ES-I3 (cell line): ENCODE results near the gene AFF3.
"Not testable (repeated sequence)": the region's sequence is repeated elsewhere in the genome, so short reads cannot be mapped to it uniquely, and the experiment has no call there.

Source experiments
- H3K36me3 ChIP-seq: 2 replicates; pipeline ENCODE4 v1.6.1; 2013; ENCODE audit warnings: mild to moderate bottlenecking, low read length, control low read depth, moderate library complexity; ENCODE audit not compliant: insufficient read depth
- H3K4me1 ChIP-seq: 2 replicates; pipeline ENCODE4 v1.6.1; 2013; ENCODE audit warnings: mild to moderate bottlenecking, control low read depth, low read length; ENCODE audit not compliant: insufficient read depth
- H3K9ac ChIP-seq: 2 replicates; pipeline ENCODE4 v1.6.1; 2013; ENCODE audit warnings: low read depth, mild to moderate bottlenecking, low read length, moderate library complexity
- H3K9me3 ChIP-seq: 2 replicates; pipeline ENCODE4 v1.6.1; 2013; ENCODE audit warnings: mild to moderate bottlenecking, low read length, moderate library complexity; ENCODE audit not compliant: control insufficient read depth, insufficient read depth

AFF3 gene

GRCh38 chr2:99776206-99776905 is 366.0 kb downstream of the AFF3 start:
- H3K36me3 ChIP-seq, result no peaks in the 10 kb centered on the region
- no peak overlapping the region for H3K9ac ChIP-seq
- 0 out of 2 replicates have a peak, but pooled peaks cover 11% of the 10 kb centered on the region for H3K4me1 ChIP-seq
- H3K9me3 ChIP-seq, result peaks cover 3% of the 10 kb centered on the region

- Histone ChIP-seq H3K9ac (no peak overlapping the region), H3K4me1 (0 out of 2 replicates have a peak, but pooled peaks cover 11% of the 10 kb centered on the region), H3K9me3 (peaks cover 3% of the 10 kb centered on the region), H3K36me3 (no peaks in the 10 kb centered on the region)
Observed at GRCh38 chr2:99775585-99775984, 366.8 kb downstream of the AFF3 start.

GRCh38 chr2:99773642-99774041 is 368.7 kb downstream of the AFF3 start:
- H3K9ac ChIP-seq, H3K9me3 ChIP-seq, H3K36me3 ChIP-seq: not testable (repeated sequence)
- 0 out of 2 replicates have a peak, but pooled peaks cover 11% of the 10 kb centered on the region for H3K4me1 ChIP-seq

- Histone ChIP-seq H3K36me3 (no peaks in the 10 kb centered on the region), H3K9ac (no peak overlapping the region), H3K4me1 (0 out of 2 replicates have a peak, but pooled peaks cover 11% of the 10 kb centered on the region), H3K9me3 (no peaks in the 10 kb centered on the region)
Observed at GRCh38 chr2:99772591-99773331, 369.6 kb downstream of the AFF3 start.

- Histone ChIP-seq H3K9ac (no peak overlapping the region), H3K4me1 (0 out of 2 replicates have a peak, but pooled peaks cover 11% of the 10 kb centered on the region), H3K36me3 (no peaks in the 10 kb centered on the region)
Observed at GRCh38 chr2:99771681-99772333, 370.6 kb downstream of the AFF3 start.

GRCh38 chr2:99770876-99771275 is 371.5 kb downstream of the AFF3 start:
- H3K9me3 ChIP-seq, result no peaks in the 10 kb centered on the region
- H3K9ac ChIP-seq, result no peak overlapping the region
- no peaks in the 10 kb centered on the region for H3K36me3 ChIP-seq
- H3K4me1 ChIP-seq, result peaks cover 7% of the 10 kb centered on the region

More at GRCh38 chr2:99771681-99772333, 370.6 kb downstream of the AFF3 start:
- no peaks in the 10 kb centered on the region for H3K9me3 ChIP-seq

GRCh38 chr2:99765731-99766318 is 376.6 kb downstream of the AFF3 start:
- no peaks in the 10 kb centered on the region for H3K36me3 ChIP-seq
- no peak overlapping the region for H3K9ac ChIP-seq
- H3K4me1 ChIP-seq, result peaks cover 7% of the 10 kb centered on the region
- H3K9me3 ChIP-seq, result no peaks in the 10 kb centered on the region

- peaks cover 7% of the 10 kb centered on the region for H3K4me1 ChIP-seq
- no peaks in the 10 kb centered on the region for H3K9me3 ChIP-seq
- H3K9ac ChIP-seq, result no peak overlapping the region
- H3K36me3 ChIP-seq, result no peaks in the 10 kb centered on the region
Observed at GRCh38 chr2:99763764-99764163, 378.6 kb downstream of the AFF3 start.

GRCh38 chr2:99762714-99763113 is 379.7 kb downstream of the AFF3 start:
- H3K36me3 ChIP-seq, result no peaks in the 10 kb centered on the region
- H3K9me3 ChIP-seq, result no peaks in the 10 kb centered on the region
- no peak overlapping the region for H3K9ac ChIP-seq
- peaks cover 7% of the 10 kb centered on the region for H3K4me1 ChIP-seq

- no peaks in the 10 kb centered on the region for H3K4me1 ChIP-seq
- no peaks in the 10 kb centered on the region for H3K9me3 ChIP-seq
- no peak overlapping the region for H3K9ac ChIP-seq
- no peaks in the 10 kb centered on the region for H3K36me3 ChIP-seq
Observed at GRCh38 chr2:99757611-99758114, 384.7 kb downstream of the AFF3 start.

- Histone ChIP-seq H3K4me1 (no peaks in the 10 kb centered on the region), H3K9ac (no peak overlapping the region), H3K9me3 (no peaks in the 10 kb centered on the region), H3K36me3 (no peaks in the 10 kb centered on the region)
Observed at GRCh38 chr2:99756059-99756458, 386.3 kb downstream of the AFF3 start.

GRCh38 chr2:99754210-99754609 is 388.2 kb downstream of the AFF3 start:
- H3K36me3 ChIP-seq, result no peaks in the 10 kb centered on the region
- no peaks in the 10 kb centered on the region for H3K9me3 ChIP-seq
- no peaks in the 10 kb centered on the region for H3K4me1 ChIP-seq
- H3K9ac ChIP-seq, result no peak overlapping the region

GRCh38 chr2:99753505-99753904 is 388.9 kb downstream of the AFF3 start:
- Histone ChIP-seq H3K9me3 (no peaks in the 10 kb centered on the region), H3K9ac (no peak overlapping the region), H3K36me3 (no peaks in the 10 kb centered on the region), H3K4me1 (no peaks in the 10 kb centered on the region)

- H3K9me3 ChIP-seq, result no peaks in the 10 kb centered on the region
- H3K9ac ChIP-seq, result no peak overlapping the region
- no peaks in the 10 kb centered on the region for H3K36me3 ChIP-seq
- peaks cover 4% of the 10 kb centered on the region; the same call in 1 of the 2 replicates for H3K4me1 ChIP-seq
Observed at GRCh38 chr2:99748344-99748743, 394.0 kb downstream of the AFF3 start.
